Measurements from ENCODE around the gene C6orf120.
A peak's percentile ranks its signal among the peaks of the same experiment; 100 is the strongest.
"Not testable (repeated sequence)": the region's sequence is repeated elsewhere in the genome, so short reads cannot be mapped to it uniquely, and the experiment has no call there.

C6orf120 gene

GRCh38 chr6:169684056-169684455, 17.9 kb upstream of the C6orf120 start:
- no peak for DNase-seq (ENCODE audit: low read depth)

- no peak for DNase-seq (ENCODE audit: low read depth)
These were observed 16.1 kb upstream of the C6orf120 start for GRCh38 chr6:169685860-169686259.

- DNase-seq (ENCODE audit: low read depth): no peak
These were observed 12.6 kb upstream of the C6orf120 start for GRCh38 chr6:169689287-169689686.

- no peak for DNase-seq (ENCODE audit: low read depth)
These were observed 10.7 kb upstream of the C6orf120 start for GRCh38 chr6:169691260-169691659.

- DNase-seq (ENCODE audit: low read depth): no peak
These were observed 9.4 kb upstream of the C6orf120 start for GRCh38 chr6:169692516-169692915.

- DNase-seq (ENCODE audit: low read depth): no peak
These were observed 6.8 kb upstream of the C6orf120 start for GRCh38 chr6:169695131-169695530.

GRCh38 chr6:169697115-169697514, 4.8 kb upstream of the C6orf120 start:
- not testable (repeated sequence) for DNase-seq (ENCODE audit: low read depth)

GRCh38 chr6:169700296-169700695, 1.6 kb upstream of the C6orf120 start:
- DNase-seq (ENCODE audit: low read depth): no peak

GRCh38 chr6:169701311-169701953, 494 bp upstream of the C6orf120 start:
- DNase-seq (ENCODE audit: low read depth): no peak

GRCh38 chr6:169702840-169703246, 917 bp downstream of the C6orf120 start:
- DNase-seq (ENCODE audit: low read depth): no peak

GRCh38 chr6:169707772-169708171, 5.8 kb downstream of the C6orf120 start:
- DNase-seq (ENCODE audit: low read depth): no peak

- DNase-seq (ENCODE audit: low read depth): no peak
These were observed 7.4 kb downstream of the C6orf120 start for GRCh38 chr6:169709293-169709692.

GRCh38 chr6:169710009-169710408, 8.1 kb downstream of the C6orf120 start:
- no peak for DNase-seq (ENCODE audit: low read depth)

- no peak for DNase-seq (ENCODE audit: low read depth)
These were observed 12.3 kb downstream of the C6orf120 start for GRCh38 chr6:169714178-169714577.

- no peak for DNase-seq (ENCODE audit: low read depth)
These were observed 12.7 kb downstream of the C6orf120 start for GRCh38 chr6:169714595-169714994.

- DNase-seq (ENCODE audit: low read depth): no peak
These were observed 17.2 kb downstream of the C6orf120 start for GRCh38 chr6:169719117-169719516.

- no peak for DNase-seq (ENCODE audit: low read depth)
These were observed 18.4 kb downstream of the C6orf120 start for GRCh38 chr6:169720207-169720855.

GRCh38 chr6:169722362-169723199, 20.7 kb downstream of the C6orf120 start:
- DNase-seq (ENCODE audit: low read depth): no peak

- peak; percentile 53 for DNase-seq (ENCODE audit: low read depth)
These were observed 21.4 kb downstream of the C6orf120 start for GRCh38 chr6:169723200-169723909.

- no peak for DNase-seq (ENCODE audit: low read depth)
These were observed 22.1 kb downstream of the C6orf120 start for GRCh38 chr6:169723991-169724493.

GRCh38 chr6:169724494-169725124, 22.7 kb downstream of the C6orf120 start, which contains the start of gene PHF10:
TSS of gene PHF10 (minus strand) at chr6:169724500. CDS start at chr6:169723931, 569 bp downstream.
- DNase-seq (ENCODE audit: low read depth): peak; percentile 53

All from T follicular helper cell (primary cell).